ENCODE results near the gene SULT4A1. TPM values are rescaled to one million over a fixed set of nuclear protein-coding genes. Genes with fewer than 3 reads are reported as not detected.
"Not testable (repeated sequence)": the region's sequence is repeated elsewhere in the genome, so short reads cannot be mapped to it uniquely, and the experiment has no call there.

SULT4A1 gene
- total and polyA plus RNA-seq, 2 donors: 0.09 to 4.6 TPM

DNA sequence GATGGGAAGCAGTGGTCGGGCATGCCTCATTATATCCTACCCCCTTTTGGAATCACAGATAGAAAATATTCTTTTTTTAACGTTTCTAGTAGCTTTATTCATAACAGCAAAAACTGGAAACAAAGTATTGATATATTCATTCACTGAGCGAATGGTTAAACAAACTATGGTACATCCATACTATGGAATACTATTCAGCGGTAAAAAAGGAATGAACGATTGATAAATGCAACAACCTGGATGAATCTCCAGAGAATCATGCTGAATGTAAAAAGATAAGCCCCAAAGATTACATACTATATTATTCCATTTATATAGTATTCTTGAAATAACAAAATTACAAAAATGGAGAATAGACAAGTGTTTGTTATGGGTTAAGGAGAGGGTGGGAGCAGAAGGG lies 7.5 kb upstream of the SULT4A1 start:
- no peaks in the 10 kb centered on the region for H3K4me1 ChIP-seq (ENCODE audit: control insufficient read depth in 2 of 2, insufficient read depth in 2 of 2, low read length in 2 of 2)
- no peak for DNase-seq (ENCODE audit: low read depth in 6 of 9, low spot score in 9 of 9)
- WGBS: 95% methylated on average over 5 of the region's 5 CpGs

DNA sequence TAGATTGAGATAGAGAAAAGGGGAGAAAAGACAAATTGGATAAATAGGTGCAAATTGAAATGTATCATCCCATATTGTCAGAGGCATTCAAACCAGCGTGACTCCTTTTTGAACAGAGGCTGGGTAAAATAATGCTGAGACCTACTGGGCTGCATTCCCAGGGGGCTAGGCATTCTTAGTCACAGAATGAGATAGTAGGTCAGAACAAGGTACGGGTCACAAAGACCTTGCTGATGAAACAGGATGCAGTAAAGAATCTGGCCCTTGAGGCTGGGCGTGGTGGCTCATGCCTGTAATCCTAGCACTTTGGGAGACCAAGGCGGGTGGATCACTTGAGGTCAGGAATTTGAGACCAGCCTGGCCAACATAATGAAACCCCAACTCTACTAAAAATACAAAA lies 6.7 kb upstream of the SULT4A1 start:
- H3K4me3 ChIP-seq (ENCODE audit: low read length in 2 of 2); H3K36me3 ChIP-seq (ENCODE audit: control insufficient read depth in 2 of 2, insufficient read depth in 2 of 2, low read length in 1 of 2); H3K9me3 ChIP-seq (ENCODE audit: control insufficient read depth in 2 of 2, insufficient read depth in 1 of 2, low read length in 1 of 2); H3K4me1 ChIP-seq (ENCODE audit: control insufficient read depth in 2 of 2, insufficient read depth in 2 of 2, low read length in 2 of 2); H3K27me3 ChIP-seq (ENCODE audit: control insufficient read depth in 2 of 2, insufficient read depth in 1 of 2, low read length in 1 of 2); H3K27ac ChIP-seq (ENCODE audit: low read depth in 1 of 2, low read length in 1 of 2); DNase-seq (ENCODE audit: low read depth in 6 of 9, low spot score in 9 of 9): not testable (repeated sequence)
- 78% methylated on average over 4 of the region's 4 CpGs for WGBS

More for the DNA sequence above, 7.5 kb upstream of the SULT4A1 start:
- H3K9me3 ChIP-seq (ENCODE audit: control insufficient read depth in 2 of 2, insufficient read depth in 1 of 2, low read length in 1 of 2): no peaks in the 10 kb centered on the region
- H3K27ac ChIP-seq (ENCODE audit: low read depth in 1 of 2, low read length in 1 of 2): no peak overlapping the region
- H3K4me3 ChIP-seq (ENCODE audit: low read length in 2 of 2): no peak overlapping the region
- no peaks in the 10 kb centered on the region for H3K36me3 ChIP-seq (ENCODE audit: control insufficient read depth in 2 of 2, insufficient read depth in 2 of 2, low read length in 1 of 2)
- peaks cover 0 to 2% of the 10 kb centered on the region in 2 donors for H3K27me3 ChIP-seq (ENCODE audit: control insufficient read depth in 2 of 2, insufficient read depth in 1 of 2, low read length in 1 of 2)

DNA sequence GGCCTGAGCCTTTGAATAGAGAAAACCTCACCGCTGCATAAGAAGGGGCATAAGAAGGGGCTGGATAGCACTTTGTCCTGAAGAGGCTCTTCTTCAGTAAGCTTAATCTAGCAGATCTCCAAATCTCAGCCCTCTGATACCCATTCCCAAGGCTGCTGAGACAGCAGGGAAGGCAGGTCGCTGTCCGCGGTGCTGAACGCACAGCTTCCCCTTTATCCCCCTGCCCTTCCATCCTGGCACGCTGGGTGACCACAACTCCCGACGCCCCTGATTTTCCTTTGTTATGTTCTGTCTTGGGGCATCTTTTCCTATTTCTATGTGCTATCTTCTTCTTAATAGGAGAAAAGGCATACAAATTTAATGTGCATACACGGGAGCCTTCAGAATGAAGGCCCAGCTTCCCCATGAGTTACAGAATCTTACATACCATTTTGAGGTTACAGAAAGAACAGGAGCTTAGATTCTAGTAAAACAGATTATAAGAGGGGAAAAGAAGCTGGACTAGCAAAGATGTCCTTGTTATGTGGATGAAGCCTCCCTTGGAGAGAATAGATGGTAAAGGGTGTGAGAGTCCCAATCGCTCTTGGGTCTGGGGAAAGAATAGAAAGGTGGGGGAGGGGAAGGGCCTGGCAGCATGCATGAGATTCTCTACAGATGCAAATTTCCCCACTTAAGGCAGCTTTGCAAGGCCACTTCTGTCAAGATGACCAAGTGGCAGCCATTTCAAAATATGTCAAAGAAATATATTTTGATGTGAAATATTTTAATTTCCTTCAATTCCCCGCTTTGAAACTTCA lies 5.7 kb upstream of the SULT4A1 start:
- H3K9me3 ChIP-seq (ENCODE audit: control insufficient read depth in 2 of 2, insufficient read depth in 1 of 2, low read length in 1 of 2): no peaks in the 10 kb centered on the region
- peaks cover 0 to 12% of the 10 kb centered on the region in 2 donors for H3K27me3 ChIP-seq (ENCODE audit: control insufficient read depth in 2 of 2, insufficient read depth in 1 of 2, low read length in 1 of 2)
- H3K4me1 ChIP-seq (ENCODE audit: control insufficient read depth in 2 of 2, insufficient read depth in 2 of 2, low read length in 2 of 2): no peaks in the 10 kb centered on the region
- H3K27ac ChIP-seq (ENCODE audit: low read depth in 1 of 2, low read length in 1 of 2): no peak overlapping the region
- DNase-seq (ENCODE audit: low read depth in 6 of 9, low spot score in 9 of 9): peak in 8 of 9 donors; percentile 27 to 72 (median 49)
- no peaks in the 10 kb centered on the region for H3K36me3 ChIP-seq (ENCODE audit: control insufficient read depth in 2 of 2, insufficient read depth in 2 of 2, low read length in 1 of 2)
- WGBS: 12% methylated on average over 11 of the region's 11 CpGs
- no peak overlapping the region for H3K4me3 ChIP-seq (ENCODE audit: low read length in 2 of 2)

DNA sequence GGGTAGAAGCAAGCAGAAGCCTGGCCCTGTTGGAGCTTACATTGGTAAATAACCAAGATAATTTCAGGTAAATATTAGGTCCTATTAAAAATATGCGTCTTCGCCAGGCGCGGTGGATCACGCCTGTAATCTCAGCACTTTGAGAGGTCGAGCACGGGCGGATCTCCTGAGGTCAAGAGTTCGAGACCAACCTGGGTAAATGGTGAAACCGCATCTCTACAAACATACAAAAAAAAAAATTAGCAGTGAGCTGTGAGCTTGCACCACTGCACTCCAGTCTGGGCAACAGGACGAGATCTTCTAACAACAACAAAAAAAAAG lies 529 bp upstream of the SULT4A1 start:
- Histone ChIP-seq H3K4me1 (ENCODE audit: control insufficient read depth in 2 of 2, insufficient read depth in 2 of 2, low read length in 2 of 2) (no peaks in the 10 kb centered on the region), H3K36me3 (ENCODE audit: control insufficient read depth in 2 of 2, insufficient read depth in 2 of 2, low read length in 1 of 2) (no peaks in the 10 kb centered on the region), H3K9me3 (ENCODE audit: control insufficient read depth in 2 of 2, insufficient read depth in 1 of 2, low read length in 1 of 2) (no peaks in the 10 kb centered on the region), H3K4me3 (ENCODE audit: low read length in 2 of 2) (no peak overlapping the region), H3K27me3 (ENCODE audit: control insufficient read depth in 2 of 2, insufficient read depth in 1 of 2, low read length in 1 of 2) (peaks cover 16 to 43% of the 10 kb centered on the region in 2 donors), H3K27ac (ENCODE audit: low read depth in 1 of 2, low read length in 1 of 2) (no peak overlapping the region)
- no peak for DNase-seq (ENCODE audit: low read depth in 6 of 9, low spot score in 9 of 9)
- WGBS: 88% methylated on average over 11 of the region's 11 CpGs

DNA sequence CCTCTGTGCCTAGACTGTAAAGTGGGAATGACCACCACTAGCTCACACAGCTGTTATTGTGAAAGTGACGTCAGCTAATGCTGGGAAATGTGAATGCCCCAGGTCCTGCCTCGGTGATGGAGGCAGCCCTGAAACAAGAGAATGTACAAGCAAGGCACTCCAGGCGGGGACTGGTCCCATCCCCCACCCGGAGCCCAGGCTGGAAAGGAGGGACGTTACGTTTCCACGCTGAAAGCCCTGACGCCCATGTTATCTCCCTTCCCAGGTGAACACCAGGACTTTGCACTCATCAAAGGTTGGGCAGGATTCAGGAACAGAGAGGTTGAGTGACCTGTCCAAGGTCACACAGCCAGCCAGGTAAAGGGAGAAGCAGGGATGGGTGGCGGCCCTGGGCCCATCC lies 784 bp downstream of the SULT4A1 start:
- DNase-seq (ENCODE audit: low read depth in 6 of 9, low spot score in 9 of 9): no peak
- Histone ChIP-seq H3K27me3 (ENCODE audit: control insufficient read depth in 2 of 2, insufficient read depth in 1 of 2, low read length in 1 of 2) (peaks cover 16 to 43% of the 10 kb centered on the region in 2 donors), H3K4me1 (ENCODE audit: control insufficient read depth in 2 of 2, insufficient read depth in 2 of 2, low read length in 2 of 2) (no peaks in the 10 kb centered on the region), H3K9me3 (ENCODE audit: control insufficient read depth in 2 of 2, insufficient read depth in 1 of 2, low read length in 1 of 2) (no peaks in the 10 kb centered on the region), H3K27ac (ENCODE audit: low read depth in 1 of 2, low read length in 1 of 2) (no peak overlapping the region), H3K4me3 (ENCODE audit: low read length in 2 of 2) (no peak overlapping the region), H3K36me3 (ENCODE audit: control insufficient read depth in 2 of 2, insufficient read depth in 2 of 2, low read length in 1 of 2) (no peaks in the 10 kb centered on the region)
- WGBS: 68% methylated on average over 9 of the region's 9 CpGs

DNA sequence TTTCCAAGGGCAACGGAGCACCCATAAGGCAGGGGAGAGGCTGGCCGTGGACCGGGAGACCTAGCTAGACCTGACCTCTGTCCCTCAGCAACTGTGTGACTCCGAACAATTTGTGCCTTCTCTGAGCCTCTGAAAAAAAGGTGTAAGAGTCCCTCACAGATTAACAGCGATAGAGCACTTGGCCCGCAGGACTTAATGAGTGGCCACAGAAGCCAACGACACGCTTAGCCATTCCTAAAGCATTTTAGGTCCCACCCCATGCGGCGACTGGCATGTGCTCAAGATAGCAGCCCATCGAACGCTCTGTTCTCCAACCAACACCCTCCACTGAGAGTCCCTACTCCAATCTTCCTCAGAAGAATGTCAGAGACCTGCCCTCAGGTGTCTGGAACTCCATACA lies 1.5 kb downstream of the SULT4A1 start:
- no peaks in the 10 kb centered on the region for H3K4me1 ChIP-seq (ENCODE audit: control insufficient read depth in 2 of 2, insufficient read depth in 2 of 2, low read length in 2 of 2)
- H3K4me3 ChIP-seq (ENCODE audit: low read length in 2 of 2): no peak overlapping the region
- WGBS: 93% methylated on average over 12 of the region's 12 CpGs
- H3K27ac ChIP-seq (ENCODE audit: low read depth in 1 of 2, low read length in 1 of 2): no peak overlapping the region
- DNase-seq (ENCODE audit: low read depth in 6 of 9, low spot score in 9 of 9): no peak
- peaks cover 16 to 43% of the 10 kb centered on the region in 2 donors for H3K27me3 ChIP-seq (ENCODE audit: control insufficient read depth in 2 of 2, insufficient read depth in 1 of 2, low read length in 1 of 2)
- H3K36me3 ChIP-seq (ENCODE audit: control insufficient read depth in 2 of 2, insufficient read depth in 2 of 2, low read length in 1 of 2): no peaks in the 10 kb centered on the region
- H3K9me3 ChIP-seq (ENCODE audit: control insufficient read depth in 2 of 2, insufficient read depth in 1 of 2, low read length in 1 of 2): no peaks in the 10 kb centered on the region

DNA sequence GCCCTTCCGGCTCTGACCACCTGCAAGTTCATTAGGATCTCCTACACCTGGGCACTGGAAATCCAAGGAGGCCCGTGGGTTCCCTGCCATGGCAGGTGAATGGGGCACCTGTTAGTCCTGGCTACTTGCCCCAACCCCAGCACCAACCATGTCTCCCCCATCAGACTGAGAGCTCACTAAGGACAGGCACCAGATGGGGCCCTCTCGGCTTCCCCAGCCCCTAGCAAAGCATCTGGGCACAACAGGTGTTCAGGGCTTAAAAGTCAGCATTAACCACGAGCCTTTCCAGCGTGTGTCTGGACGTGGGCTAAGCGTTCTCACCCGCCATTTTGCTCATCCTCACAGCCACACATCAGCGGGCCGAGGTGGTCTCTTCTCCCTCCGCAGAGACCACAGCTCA lies 2.2 kb downstream of the SULT4A1 start:
- H3K27ac ChIP-seq (ENCODE audit: low read depth in 1 of 2, low read length in 1 of 2): no peak overlapping the region
- H3K9me3 ChIP-seq (ENCODE audit: control insufficient read depth in 2 of 2, insufficient read depth in 1 of 2, low read length in 1 of 2): no peaks in the 10 kb centered on the region
- WGBS: 77% methylated on average over 11 of the region's 11 CpGs
- H3K36me3 ChIP-seq (ENCODE audit: control insufficient read depth in 2 of 2, insufficient read depth in 2 of 2, low read length in 1 of 2): no peaks in the 10 kb centered on the region
- peaks cover 16 to 43% of the 10 kb centered on the region in 2 donors for H3K27me3 ChIP-seq (ENCODE audit: control insufficient read depth in 2 of 2, insufficient read depth in 1 of 2, low read length in 1 of 2)
- H3K4me1 ChIP-seq (ENCODE audit: control insufficient read depth in 2 of 2, insufficient read depth in 2 of 2, low read length in 2 of 2): no peaks in the 10 kb centered on the region
- no peak for DNase-seq (ENCODE audit: low read depth in 6 of 9, low spot score in 9 of 9)
- H3K4me3 ChIP-seq (ENCODE audit: low read length in 2 of 2): no peak overlapping the region

DNA sequence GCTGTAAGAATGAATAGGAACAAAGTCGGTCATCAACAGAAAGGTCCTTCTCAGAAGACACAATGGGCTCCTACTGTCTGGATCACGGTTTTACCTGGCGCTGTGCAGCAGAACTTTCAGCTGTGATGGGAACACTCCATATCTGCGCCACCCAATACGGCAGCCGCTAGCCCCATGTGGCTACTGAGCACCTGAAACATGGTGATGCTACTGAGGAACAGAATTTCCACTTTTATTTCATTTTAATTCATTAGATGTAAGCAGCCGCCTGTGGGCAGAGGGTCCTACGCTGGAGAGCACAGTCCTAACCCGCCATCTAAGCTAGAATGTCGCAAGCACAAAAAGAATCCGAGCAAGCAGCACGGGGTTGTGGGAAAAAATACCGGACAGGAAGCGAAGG lies 2.7 kb downstream of the SULT4A1 start:
- Histone ChIP-seq H3K9me3 (ENCODE audit: control insufficient read depth in 2 of 2, insufficient read depth in 1 of 2, low read length in 1 of 2) (no peaks in the 10 kb centered on the region), H3K4me3 (ENCODE audit: low read length in 2 of 2) (no peak overlapping the region), H3K36me3 (ENCODE audit: control insufficient read depth in 2 of 2, insufficient read depth in 2 of 2, low read length in 1 of 2) (no peaks in the 10 kb centered on the region), H3K27me3 (ENCODE audit: control insufficient read depth in 2 of 2, insufficient read depth in 1 of 2, low read length in 1 of 2) (peaks cover 16 to 41% of the 10 kb centered on the region in 2 donors), H3K27ac (ENCODE audit: low read depth in 1 of 2, low read length in 1 of 2) (no peak overlapping the region), H3K4me1 (ENCODE audit: control insufficient read depth in 2 of 2, insufficient read depth in 2 of 2, low read length in 2 of 2) (no peaks in the 10 kb centered on the region)
- WGBS: 90% methylated on average over 14 of the region's 14 CpGs
- no peak for DNase-seq (ENCODE audit: low read depth in 6 of 9, low spot score in 9 of 9)

DNA sequence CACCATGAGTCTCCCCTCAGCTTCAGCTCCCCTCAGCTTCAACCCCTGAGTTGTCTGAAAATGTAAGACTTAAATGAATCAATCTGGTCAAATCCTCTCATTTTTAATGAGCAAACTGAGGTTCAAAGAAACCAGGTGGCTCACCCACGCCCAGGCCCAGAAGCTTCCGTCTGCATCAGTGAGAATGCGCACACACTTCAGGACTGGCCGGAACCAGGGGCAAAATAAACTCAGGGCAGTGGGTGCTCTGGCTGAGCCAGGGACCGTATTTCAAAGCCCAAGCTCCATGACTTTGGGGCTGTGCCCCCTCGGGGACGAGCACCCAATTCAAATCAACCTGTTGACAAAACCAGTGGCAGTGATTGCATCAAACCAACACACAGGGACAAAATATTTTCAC lies 3.1 kb downstream of the SULT4A1 start:
- Histone ChIP-seq H3K9me3 (ENCODE audit: control insufficient read depth in 2 of 2, insufficient read depth in 1 of 2, low read length in 1 of 2) (no peaks in the 10 kb centered on the region), H3K36me3 (ENCODE audit: control insufficient read depth in 2 of 2, insufficient read depth in 2 of 2, low read length in 1 of 2) (no peaks in the 10 kb centered on the region), H3K4me3 (ENCODE audit: low read length in 2 of 2) (no peak overlapping the region), H3K4me1 (ENCODE audit: control insufficient read depth in 2 of 2, insufficient read depth in 2 of 2, low read length in 2 of 2) (no peaks in the 10 kb centered on the region), H3K27me3 (ENCODE audit: control insufficient read depth in 2 of 2, insufficient read depth in 1 of 2, low read length in 1 of 2) (peaks cover 16 to 41% of the 10 kb centered on the region in 2 donors), H3K27ac (ENCODE audit: low read depth in 1 of 2, low read length in 1 of 2) (no peak overlapping the region)
- DNase-seq (ENCODE audit: low read depth in 6 of 9, low spot score in 9 of 9): no peak
- WGBS: 94% methylated on average over 7 of the region's 7 CpGs

All from thymus (tissue), 11 donors.